ENCODE results near the gene RALGDS. TPM values are rescaled to one million over a fixed set of nuclear protein-coding genes. Genes with fewer than 3 reads are reported as not detected.

Gene RALGDS
- total RNA-seq, 1 experiment from 2014 or later: 36.1 TPM

GRCh38 chr9:133131506-133131905 is 10.5 kb upstream of the RALGDS start (continued):
- TF ChIP-seq, protein P1, sequence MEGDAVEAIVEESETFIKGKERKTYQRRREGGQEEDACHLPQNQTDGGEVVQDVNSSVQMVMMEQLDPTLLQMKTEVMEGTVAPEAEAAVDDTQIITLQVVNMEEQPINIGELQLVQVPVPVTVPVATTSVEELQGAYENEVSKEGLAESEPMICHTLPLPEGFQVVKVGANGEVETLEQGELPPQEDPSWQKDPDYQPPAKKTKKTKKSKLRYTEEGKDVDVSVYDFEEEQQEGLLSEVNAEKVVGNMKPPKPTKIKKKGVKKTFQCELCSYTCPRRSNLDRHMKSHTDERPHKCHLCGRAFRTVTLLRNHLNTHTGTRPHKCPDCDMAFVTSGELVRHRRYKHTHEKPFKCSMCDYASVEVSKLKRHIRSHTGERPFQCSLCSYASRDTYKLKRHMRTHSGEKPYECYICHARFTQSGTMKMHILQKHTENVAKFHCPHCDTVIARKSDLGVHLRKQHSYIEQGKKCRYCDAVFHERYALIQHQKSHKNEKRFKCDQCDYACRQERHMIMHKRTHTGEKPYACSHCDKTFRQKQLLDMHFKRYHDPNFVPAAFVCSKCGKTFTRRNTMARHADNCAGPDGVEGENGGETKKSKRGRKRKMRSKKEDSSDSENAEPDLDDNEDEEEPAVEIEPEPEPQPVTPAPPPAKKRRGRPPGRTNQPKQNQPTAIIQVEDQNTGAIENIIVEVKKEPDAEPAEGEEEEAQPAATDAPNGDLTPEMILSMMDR (IDR thresholded peaks at IDR 0.05 in 2 of 3, conservative IDR thresholded peaks at IDR 0.05 in 1 of 3; ENCODE audit: borderline replicate concordance in 1 of 3, insufficient read depth in 1 of 3, low read depth in 2 of 3, low read length in 2 of 3): no peak
- TF ChIP-seq JUND (IDR thresholded peaks at IDR 0.05): no peak
- TF ChIP-seq, protein P2, sequence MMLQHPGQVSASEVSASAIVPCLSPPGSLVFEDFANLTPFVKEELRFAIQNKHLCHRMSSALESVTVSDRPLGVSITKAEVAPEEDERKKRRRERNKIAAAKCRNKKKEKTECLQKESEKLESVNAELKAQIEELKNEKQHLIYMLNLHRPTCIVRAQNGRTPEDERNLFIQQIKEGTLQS (IDR thresholded peaks at IDR 0.05): no peak
- TF ChIP-seq TCF7L2 (IDR thresholded peaks at IDR 0.05; ENCODE audit: borderline replicate concordance, extremely low read depth, insufficient read depth, insufficient read length): no peak

DNA sequence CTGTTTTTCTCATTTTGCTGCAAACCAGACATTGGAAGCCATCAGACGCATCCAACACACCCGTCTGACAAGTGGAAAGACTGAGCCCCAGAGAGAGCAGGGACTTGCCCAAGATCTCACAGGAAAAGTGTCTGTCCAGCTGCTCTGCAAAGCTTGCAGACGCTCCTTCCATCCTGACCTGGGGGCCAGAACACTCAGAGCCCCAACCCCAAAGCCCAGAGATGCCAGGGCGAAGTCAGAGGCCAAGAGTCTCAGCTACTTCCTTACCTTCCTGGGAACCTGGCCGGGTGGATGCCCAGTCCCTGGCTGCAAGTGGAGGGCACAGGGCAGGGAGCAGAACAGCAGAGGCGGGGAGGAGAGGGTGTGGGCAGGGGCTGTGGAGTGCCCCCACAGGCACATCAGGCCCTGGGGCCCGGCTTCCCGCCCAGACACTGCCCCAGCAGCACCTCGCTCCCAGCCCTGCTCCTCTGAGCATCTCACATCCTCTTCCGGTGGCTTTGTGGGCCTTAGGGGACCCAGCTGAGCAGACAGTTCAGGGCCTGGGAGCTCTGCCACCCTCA is 9.7 kb upstream of the RALGDS start:
- Histone ChIP-seq H3K79me2 (ENCODE audit: insufficient read depth, low read length) (peaks cover 47% of the 10 kb centered on the region), H2AFZ (ENCODE audit: low read depth, low read length, poor library complexity, severe bottlenecking) (no peak overlapping the region), H3K9ac (ENCODE audit: low read length) (no peak overlapping the region), H4K20me1 (ENCODE audit: insufficient read depth) (peaks cover 11% of the 10 kb centered on the region; the same call in 1 of the 2 replicates), H3K9me3 (ENCODE audit: control insufficient read depth in 1 of 2, insufficient read depth in 1 of 2, low read depth in 1 of 2, low read length in 2 of 2) (no peaks in the 10 kb centered on the region), H3K36me3 (ENCODE audit: control insufficient read depth in 1 of 2, insufficient read depth in 2 of 2, low read length in 2 of 2) (no peaks in the 10 kb centered on the region), H3K4me3 (replicated peaks in 1 of 2; ENCODE audit: low read depth in 1 of 2, low read length in 2 of 2) (no peak overlapping the region), H3K27me3 (ENCODE audit: insufficient read depth, low read length) (no peaks in the 10 kb centered on the region), H3K4me1 (ENCODE audit: control insufficient read depth in 1 of 2, insufficient read depth in 2 of 2, low read length in 2 of 2) (peaks cover 40 to 69% of the 10 kb centered on the region in 2 experiments), H3K9me2 (ENCODE audit: insufficient read depth) (no peaks in the 10 kb centered on the region), H3K27ac (ENCODE audit: low read depth, low read length) (no peak overlapping the region), H3K4me2 (ENCODE audit: low read length) (no peak overlapping the region)
- intact Hi-C loops (cut with micrococcal nuclease): no loop called here
- RAD21 ChIA-PET (ENCODE audit: low non-redundant PET in 1 of 2, low total read pairs in 2 of 2, uncharacterized antibody in 2 of 2, unreplicated experiment in 2 of 2): no interaction called here
- TF ChIP-seq RAD21 (IDR thresholded peaks at IDR 0.05; ENCODE audit: low read depth) (no peak), TCF7L2 (IDR thresholded peaks at IDR 0.05; ENCODE audit: borderline replicate concordance, extremely low read depth, insufficient read depth, insufficient read length) (no peak), SIN3A (IDR thresholded peaks at IDR 0.05; ENCODE audit: low read depth) (no peak), SP1 (IDR thresholded peaks at IDR 0.05; ENCODE audit: low read depth) (no peak)
- DNase-seq (ENCODE audit: low read depth, low spot score): no peak
- no peak for ATAC-seq
- POLR2A ChIA-PET: no interaction called here
- CTCF ChIA-PET: interaction anchor here (2.1 kb wide), 1 partner anchor 13 kb away, joined by 8 read pairs; no protein-coding TSS in a partner anchor
- BruUV-seq (replicated peaks): no TSS peak
